WTC11 (cell line): ENCODE results near the gene NAV2. TPM values are rescaled to one million over a fixed set of nuclear protein-coding genes. Genes with fewer than 3 reads are reported as not detected.

Source experiments
- ATAC-seq: fragments of 200-7000 bp; cut with Tn5 transposase; 2 replicates; pipeline ENCODE4 v1.10.0; 2021; ENCODE audit warnings: mild to moderate bottlenecking, moderate library complexity
- CTCF ChIA-PET: fragments of 300-600 bp; sonication (Branson Sonifier 250); formaldehyde crosslinking; loops from one replicate; lab custom pipeline; 2021; ENCODE audit warnings: antibody characterized with exemption; lab: Charles Lee
- POLR2A ChIA-PET: fragments of 350-600 bp; sonication (Branson Sonifier 250); formaldehyde crosslinking; loops from one replicate; lab custom pipeline; 2021; ENCODE audit warnings: antibody characterized with exemption; lab: Charles Lee
- DNase-seq: peaks from one replicate; pipeline ENCODE4 v3.0.0; 2021; ENCODE audit warnings: low spot score
- H3K27ac Mint-ChIP-seq: 2 replicates; pipeline ENCODE4 v1.8.0; 2021; ENCODE audit warnings: mixed read lengths
- H3K27me3 Mint-ChIP-seq: 2 replicates; pipeline ENCODE4 v1.8.0; 2021; ENCODE audit warnings: low read depth, mild to moderate bottlenecking, moderate library complexity, mixed read lengths
- H3K36me3 Mint-ChIP-seq: 2 replicates; pipeline ENCODE4 v1.8.0; 2021; ENCODE audit warnings: mixed read lengths
- H3K4me1 Mint-ChIP-seq: 2 replicates; pipeline ENCODE4 v1.8.0; 2022; ENCODE audit warnings: mixed read lengths
- H3K4me3 Mint-ChIP-seq: 2 replicates; pipeline ENCODE4 v1.8.0; 2021; ENCODE audit warnings: mild to moderate bottlenecking, moderate library complexity, mixed read lengths
- H3K9me3 Mint-ChIP-seq: 2 replicates; pipeline ENCODE4 v1.8.0; 2021; ENCODE audit warnings: mixed read lengths
- MAX ChIP-seq: sonication (generic); formaldehyde crosslinking; IDR thresholded peaks from 2 replicates; pipeline ENCODE4 v1.8.0; 2022; ENCODE audit warnings: mild to moderate bottlenecking, missing genetic modification reagents
- NFATC4 ChIP-seq: fragments of 250-450 bp; sonication (Bioruptor Pico); IDR thresholded peaks from 2 replicates; pipeline ENCODE4 v1.9.0; 2021; ENCODE audit warnings: mild to moderate bottlenecking
- NFE2L1 ChIP-seq: sonication (generic); formaldehyde crosslinking; IDR thresholded peaks from 2 replicates; pipeline ENCODE4 v1.8.1; 2023; ENCODE audit warnings: missing genetic modification reagents
- PRDM15 ChIP-seq: sonication (generic); formaldehyde crosslinking; IDR thresholded peaks from 2 replicates; pipeline ENCODE4 v1.8.0; 2022; ENCODE audit warnings: missing genetic modification reagents
- USF2 ChIP-seq: sonication (generic); formaldehyde crosslinking; IDR thresholded peaks from 2 replicates; pipeline ENCODE4 v1.8.1; 2023; ENCODE audit warnings: mild to moderate bottlenecking, missing genetic modification reagents, moderate library complexity
- total RNA-seq: library from RNA; stranded (reverse); gene quantifications from 3 replicates; pipeline ENCODE4 v1.2.3, GENCODE V29; 2021
- TF ChIP-seq, protein P1 (sequence below): fragments of 200-600 bp; IDR thresholded peaks from 2 replicates; pipeline ENCODE4 v1.8.0; 2022; ENCODE audit warnings: antibody characterized with exemption
- TF ChIP-seq, protein P2 (sequence below): sonication (generic); formaldehyde crosslinking; IDR thresholded peaks from 2 replicates; pipeline ENCODE4 v1.8.1; 2023; ENCODE audit warnings: mild to moderate bottlenecking, missing genetic modification reagents
- TF ChIP-seq, protein P3 (sequence below): sonication (generic); formaldehyde crosslinking; IDR thresholded peaks from 2 replicates; pipeline ENCODE4 v1.8.0; 2022; ENCODE audit warnings: mild to moderate bottlenecking, missing genetic modification reagents

Gene NAV2
- total RNA-seq, 1 experiment from 2014 or later = 42.8 TPM

DNA sequence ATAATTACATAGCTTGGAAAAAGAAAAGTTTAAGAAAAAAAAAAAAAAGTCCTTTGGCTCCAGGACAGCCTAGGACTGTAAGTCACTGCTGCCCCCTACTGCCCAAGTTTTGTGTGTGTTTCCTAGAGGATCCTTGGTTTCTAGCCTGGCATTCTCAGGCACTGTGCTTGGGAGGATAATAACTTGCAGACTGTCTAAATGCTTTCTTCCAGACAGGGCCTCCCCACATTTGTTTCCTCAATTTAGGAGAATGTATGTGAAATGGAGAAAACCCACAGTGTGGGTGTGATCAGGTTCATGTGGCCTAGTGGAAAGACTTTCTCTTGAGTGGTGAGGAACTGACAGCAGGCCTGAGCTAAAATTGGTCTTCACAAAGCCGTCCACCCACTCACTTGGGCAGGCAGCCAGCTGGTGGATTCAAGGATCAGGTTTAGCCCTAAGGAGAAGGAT, 191.0 kb downstream of the NAV2 start:
- peak; percentile 85 for DNase-seq
- Mint-ChIP-seq H3K27me3 (no peaks in the 10 kb centered on the region), H3K9me3 (no peaks in the 10 kb centered on the region; the same call in 1 of the 2 replicates), H3K36me3 (peaks cover 22% of the 10 kb centered on the region), H3K27ac (no peak overlapping the region), H3K4me1 (peaks cover 26% of the 10 kb centered on the region), H3K4me3 (no peak overlapping the region)
- CTCF ChIA-PET = interaction anchor here (0.6 to 3.3 kb wide), 68 partner anchors 8 to 598 kb away, joined by 3 to 34 read pairs (median 4); partner anchors contain the start of gene NAV2
- TF ChIP-seq, protein P1, sequence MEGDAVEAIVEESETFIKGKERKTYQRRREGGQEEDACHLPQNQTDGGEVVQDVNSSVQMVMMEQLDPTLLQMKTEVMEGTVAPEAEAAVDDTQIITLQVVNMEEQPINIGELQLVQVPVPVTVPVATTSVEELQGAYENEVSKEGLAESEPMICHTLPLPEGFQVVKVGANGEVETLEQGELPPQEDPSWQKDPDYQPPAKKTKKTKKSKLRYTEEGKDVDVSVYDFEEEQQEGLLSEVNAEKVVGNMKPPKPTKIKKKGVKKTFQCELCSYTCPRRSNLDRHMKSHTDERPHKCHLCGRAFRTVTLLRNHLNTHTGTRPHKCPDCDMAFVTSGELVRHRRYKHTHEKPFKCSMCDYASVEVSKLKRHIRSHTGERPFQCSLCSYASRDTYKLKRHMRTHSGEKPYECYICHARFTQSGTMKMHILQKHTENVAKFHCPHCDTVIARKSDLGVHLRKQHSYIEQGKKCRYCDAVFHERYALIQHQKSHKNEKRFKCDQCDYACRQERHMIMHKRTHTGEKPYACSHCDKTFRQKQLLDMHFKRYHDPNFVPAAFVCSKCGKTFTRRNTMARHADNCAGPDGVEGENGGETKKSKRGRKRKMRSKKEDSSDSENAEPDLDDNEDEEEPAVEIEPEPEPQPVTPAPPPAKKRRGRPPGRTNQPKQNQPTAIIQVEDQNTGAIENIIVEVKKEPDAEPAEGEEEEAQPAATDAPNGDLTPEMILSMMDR = peak; percentile 75
- no peak for TF ChIP-seq MAX (CRISPR knock-in tag)
- peak; percentile 83 for ATAC-seq
- POLR2A ChIA-PET = interaction anchor here (0.6 to 0.7 kb wide), 3 partner anchors 86 to 258 kb away, joined by 3 to 5 read pairs (median 3); no protein-coding TSS in a partner anchor

GRCh38 chr11:19905280-19905853, 192.7 kb downstream of the NAV2 start:
- H3K27ac Mint-ChIP-seq = peak overlapping the region; percentile 1; the same call in 1 of the 2 replicates
- ATAC-seq (peak; percentile 72), DNase-seq (no peak)
- CTCF ChIA-PET = interaction anchor here (0.6 to 3.3 kb wide), 10 partner anchors 10 to 248 kb away, joined by 3 to 26 read pairs (median 4); no protein-coding TSS in a partner anchor
- TF ChIP-seq, protein P2, sequence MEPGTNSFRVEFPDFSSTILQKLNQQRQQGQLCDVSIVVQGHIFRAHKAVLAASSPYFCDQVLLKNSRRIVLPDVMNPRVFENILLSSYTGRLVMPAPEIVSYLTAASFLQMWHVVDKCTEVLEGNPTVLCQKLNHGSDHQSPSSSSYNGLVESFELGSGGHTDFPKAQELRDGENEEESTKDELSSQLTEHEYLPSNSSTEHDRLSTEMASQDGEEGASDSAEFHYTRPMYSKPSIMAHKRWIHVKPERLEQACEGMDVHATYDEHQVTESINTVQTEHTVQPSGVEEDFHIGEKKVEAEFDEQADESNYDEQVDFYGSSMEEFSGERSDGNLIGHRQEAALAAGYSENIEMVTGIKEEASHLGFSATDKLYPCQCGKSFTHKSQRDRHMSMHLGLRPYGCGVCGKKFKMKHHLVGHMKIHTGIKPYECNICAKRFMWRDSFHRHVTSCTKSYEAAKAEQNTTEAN = no peak
- TF ChIP-seq NFE2L1 (no peak), PRDM15 (CRISPR knock-in tag) (no peak)
- TF ChIP-seq, protein P1 = peak; percentile 74
- peaks cover 35% of the 10 kb centered on the region for H3K4me1 Mint-ChIP-seq
- H3K27me3 Mint-ChIP-seq = no peaks in the 10 kb centered on the region
- POLR2A ChIA-PET = no interaction called here
- H3K36me3 Mint-ChIP-seq = peaks cover 6% of the 10 kb centered on the region; the same call in 1 of the 2 replicates
- H3K4me3 Mint-ChIP-seq = no peak overlapping the region
- H3K9me3 Mint-ChIP-seq = no peaks in the 10 kb centered on the region

GRCh38 chr11:19906126-19906525, 193.5 kb downstream of the NAV2 start:
- no peak overlapping the region for H3K4me3 Mint-ChIP-seq
- ATAC-seq = no peak
- no peaks in the 10 kb centered on the region for H3K9me3 Mint-ChIP-seq
- DNase-seq = no peak
- H3K27ac Mint-ChIP-seq = peak overlapping the region; percentile 22; the same call in 1 of the 2 replicates
- H3K27me3 Mint-ChIP-seq = no peaks in the 10 kb centered on the region
- peaks cover 35% of the 10 kb centered on the region for H3K4me1 Mint-ChIP-seq
- H3K36me3 Mint-ChIP-seq = no peaks in the 10 kb centered on the region
- TF ChIP-seq, protein P3, sequence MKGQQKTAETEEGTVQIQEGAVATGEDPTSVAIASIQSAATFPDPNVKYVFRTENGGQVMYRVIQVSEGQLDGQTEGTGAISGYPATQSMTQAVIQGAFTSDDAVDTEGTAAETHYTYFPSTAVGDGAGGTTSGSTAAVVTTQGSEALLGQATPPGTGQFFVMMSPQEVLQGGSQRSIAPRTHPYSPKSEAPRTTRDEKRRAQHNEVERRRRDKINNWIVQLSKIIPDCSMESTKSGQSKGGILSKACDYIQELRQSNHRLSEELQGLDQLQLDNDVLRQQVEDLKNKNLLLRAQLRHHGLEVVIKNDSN (CRISPR knock-in tag) = peak; percentile 43; the same call in 1 of the 2 replicates
- peak; percentile 49; the same call in 1 of the 2 replicates for TF ChIP-seq USF2 (CRISPR knock-in tag)
- TF ChIP-seq NFATC4 (CRISPR knock-in tag) = no peak
- ChIA-PET POLR2A (no interaction called here), CTCF (interaction anchor here (0.6 to 1.4 kb wide), 11 partner anchors 9 to 346 kb away, joined by 3 to 10 read pairs (median 3); no protein-coding TSS in a partner anchor)
